ENCODE results near the gene WFDC9.
"Not testable (repeated sequence)": the region's sequence is repeated elsewhere in the genome, so short reads cannot be mapped to it uniquely, and the experiment has no call there.

The WFDC9 gene

DNA sequence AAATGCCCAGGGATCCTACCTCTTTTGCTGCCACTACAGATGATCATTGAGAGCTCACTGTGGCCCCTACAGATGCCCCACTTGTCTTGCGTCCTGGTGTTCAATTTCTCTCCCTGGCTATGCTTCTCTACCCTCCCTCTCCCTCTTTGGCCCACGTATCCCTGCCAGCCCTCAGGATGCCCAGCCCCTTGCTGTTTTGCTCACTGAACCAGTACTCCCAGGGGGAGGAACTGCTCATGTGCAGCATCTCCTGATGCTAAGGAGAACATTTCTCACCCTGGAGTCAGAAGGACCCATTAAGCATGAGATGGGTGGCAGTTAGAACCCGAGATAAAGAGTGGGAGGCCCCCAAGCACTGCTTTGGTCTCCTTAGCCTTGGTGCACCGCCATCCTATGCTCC is at the start of gene WFDC9:
WFDC9 (minus strand) TSS at position 101 of the 400 bp plus-strand sequence. CDS start 21,103 bp downstream, outside the sequence.
- no peak for DNase-seq

DNA sequence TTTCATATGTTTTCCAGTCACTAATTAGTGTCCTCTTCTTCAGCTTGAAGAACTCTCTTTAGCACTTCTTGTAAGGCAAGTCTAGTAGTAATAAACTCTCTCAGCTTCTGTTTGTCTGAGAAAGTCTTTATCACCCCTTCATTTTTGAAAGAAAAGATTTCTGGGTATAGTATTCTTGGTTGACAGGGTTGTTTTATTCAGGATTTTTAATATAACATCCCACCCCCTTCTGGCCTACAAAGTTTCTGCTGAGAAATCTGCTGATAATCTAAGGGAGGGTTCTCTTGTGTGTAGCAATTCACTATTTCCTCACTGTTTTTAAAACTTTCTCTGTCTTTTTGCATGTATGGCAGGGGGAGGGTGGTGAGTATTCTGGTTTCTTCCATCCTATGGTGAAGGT is 48.6 kb upstream of the WFDC9 start:
- no peak for DNase-seq

- no peak for DNase-seq
Measured at GRCh38 chr20:45672765-45673164, 41.7 kb upstream of the WFDC9 start.

- DNase-seq: no peak
Measured at GRCh38 chr20:45670139-45670538, 39.1 kb upstream of the WFDC9 start, which contains the start of gene WFDC11. TSS of gene WFDC11 (minus strand) at chr20:45670239. CDS start at chr20:45650600, 19,639 bp downstream.

DNA sequence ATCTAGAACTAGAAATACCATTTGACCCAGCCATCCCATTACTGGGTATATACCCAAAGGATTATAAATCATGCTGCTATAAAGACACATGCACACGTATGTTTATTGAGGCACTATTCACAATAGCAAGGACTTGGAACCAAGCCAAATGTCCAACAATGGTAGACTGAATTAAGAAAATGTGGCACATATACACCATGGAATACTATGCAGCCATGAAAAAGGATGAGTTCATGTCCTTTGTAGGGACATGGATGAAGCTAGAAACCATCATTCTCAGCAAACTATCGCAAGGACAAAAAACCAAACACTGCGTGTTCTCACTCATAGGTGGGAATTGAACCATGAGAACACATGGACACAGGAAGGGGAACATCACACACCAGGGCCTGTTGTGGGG is 26.0 kb upstream of the WFDC9 start:
- DNase-seq: not testable (repeated sequence)

DNA sequence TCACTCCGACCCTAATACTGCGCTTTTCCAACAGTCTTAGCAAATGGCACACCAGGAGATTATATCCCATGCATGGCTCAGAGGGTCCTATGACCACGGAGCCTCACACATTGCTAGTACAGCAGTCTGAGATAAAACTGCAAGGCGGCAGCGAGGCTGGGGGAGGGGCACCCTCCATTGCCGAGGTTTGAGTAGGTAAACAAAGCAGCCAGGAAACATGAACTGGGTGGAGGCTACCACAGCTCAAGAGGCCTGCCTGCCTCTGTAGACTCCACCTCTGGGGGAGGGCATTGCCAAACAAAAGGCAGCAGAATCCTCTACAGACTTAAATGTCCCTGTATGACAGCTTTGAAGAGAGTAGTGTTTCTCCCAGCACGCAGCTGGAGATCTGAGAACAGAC is 20.6 kb upstream of the WFDC9 start:
- not testable (repeated sequence) for DNase-seq

GRCh38 chr20:45649312-45649863 is 18.3 kb upstream of the WFDC9 start:
- DNase-seq: no peak

- DNase-seq: no peak
Measured at GRCh38 chr20:45647441-45648050, 16.5 kb upstream of the WFDC9 start.

GRCh38 chr20:45646875-45647274 is 15.8 kb upstream of the WFDC9 start:
- no peak for DNase-seq

DNA sequence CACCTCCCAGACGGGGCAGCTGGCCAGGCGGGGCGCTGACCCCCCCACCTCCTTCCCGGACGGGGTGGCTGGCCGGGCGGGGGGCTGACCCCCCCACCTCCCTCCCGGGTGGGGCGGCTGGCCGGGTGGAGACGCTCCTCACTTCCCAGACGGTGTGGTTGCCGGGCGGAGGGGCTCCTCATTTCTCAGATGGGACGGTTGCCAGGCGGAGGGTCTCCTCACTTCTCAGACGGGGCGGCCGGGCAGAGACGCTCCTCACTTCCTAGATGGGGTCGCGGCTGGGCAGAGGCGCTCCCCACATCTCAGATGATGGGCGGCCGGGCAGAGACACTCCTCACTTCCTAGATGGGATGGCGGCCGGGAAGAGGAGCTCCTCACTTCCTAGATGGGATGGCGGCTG is 14.8 kb upstream of the WFDC9 start:
- DNase-seq: not testable (repeated sequence)

DNA sequence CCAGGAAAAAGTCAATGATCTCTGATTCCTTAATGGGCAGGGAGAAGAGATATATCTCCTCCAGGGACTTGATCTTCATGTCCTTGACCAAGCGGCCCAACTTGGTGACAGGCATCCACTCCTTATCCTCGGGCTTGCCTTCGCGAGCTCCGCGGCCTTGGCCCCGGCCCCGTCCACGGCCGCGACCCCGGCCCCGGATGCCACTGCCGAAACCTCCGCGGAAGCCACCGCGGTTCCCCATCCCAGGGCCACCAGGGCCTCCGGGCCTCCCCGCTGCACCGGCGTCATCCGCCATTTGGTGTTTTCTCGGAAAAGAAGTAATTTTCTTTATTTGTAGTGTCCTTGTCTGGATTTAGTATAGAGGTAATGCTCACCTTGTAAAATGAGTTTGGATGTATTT is 10.0 kb upstream of the WFDC9 start:
- not testable (repeated sequence) for DNase-seq

GRCh38 chr20:45639687-45640086 is 8.6 kb upstream of the WFDC9 start:
- DNase-seq: no peak

DNA sequence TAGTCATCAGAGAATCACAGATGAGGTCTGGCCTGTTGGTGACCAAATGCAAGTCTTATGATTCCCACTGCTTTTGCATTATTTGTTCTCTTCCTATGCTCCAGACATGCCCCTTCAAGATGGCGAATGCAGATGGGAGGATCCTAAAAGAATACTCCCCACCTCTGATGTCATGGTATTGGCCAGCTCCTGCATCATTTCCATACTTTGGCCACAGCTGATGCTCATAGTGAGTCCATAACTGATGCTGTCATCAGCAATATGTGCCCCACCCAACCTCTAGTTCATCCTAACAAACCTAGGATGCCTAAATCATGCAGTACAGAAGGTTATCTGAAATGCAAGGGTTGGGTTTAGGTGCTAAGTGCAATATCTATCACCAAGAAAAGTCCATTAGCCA is 5.4 kb upstream of the WFDC9 start:
- no peak for DNase-seq

- DNase-seq: no peak
Measured at GRCh38 chr20:45630371-45630770, 713 bp downstream of the WFDC9 start.

- DNase-seq: peak; percentile 20
Measured at GRCh38 chr20:45629496-45630100, 1.5 kb downstream of the WFDC9 start, which contains the start of gene WFDC10A. TSS of gene WFDC10A (plus strand) at chr20:45629739. CDS start at chr20:45629814, 75 bp downstream.

- no peak for DNase-seq
Measured at GRCh38 chr20:45626540-45626939, 4.5 kb downstream of the WFDC9 start.

- no peak for DNase-seq
Measured at GRCh38 chr20:45621593-45621992, 9.5 kb downstream of the WFDC9 start.

GRCh38 chr20:45617591-45617990 is 13.5 kb downstream of the WFDC9 start:
- DNase-seq: no peak

DNA sequence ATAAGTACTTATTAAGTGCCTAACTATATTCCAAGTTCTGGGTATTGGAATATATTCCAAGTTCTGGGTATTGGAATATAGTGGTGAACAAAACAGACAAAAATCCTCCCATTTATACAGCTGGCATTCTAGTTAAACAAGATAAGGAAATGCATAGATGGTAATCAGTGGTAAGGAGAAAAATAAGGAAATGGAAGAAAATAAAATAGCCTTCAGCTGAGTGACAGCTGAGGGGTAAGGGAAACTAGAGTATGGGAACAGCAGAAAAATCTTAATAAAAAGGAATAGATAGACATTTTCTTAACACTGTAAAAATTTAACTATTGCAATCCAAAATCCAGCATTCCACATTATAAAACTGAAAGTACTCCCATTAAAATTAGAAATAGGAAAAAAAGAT is 18.8 kb downstream of the WFDC9 start:
- DNase-seq: no peak

DNA sequence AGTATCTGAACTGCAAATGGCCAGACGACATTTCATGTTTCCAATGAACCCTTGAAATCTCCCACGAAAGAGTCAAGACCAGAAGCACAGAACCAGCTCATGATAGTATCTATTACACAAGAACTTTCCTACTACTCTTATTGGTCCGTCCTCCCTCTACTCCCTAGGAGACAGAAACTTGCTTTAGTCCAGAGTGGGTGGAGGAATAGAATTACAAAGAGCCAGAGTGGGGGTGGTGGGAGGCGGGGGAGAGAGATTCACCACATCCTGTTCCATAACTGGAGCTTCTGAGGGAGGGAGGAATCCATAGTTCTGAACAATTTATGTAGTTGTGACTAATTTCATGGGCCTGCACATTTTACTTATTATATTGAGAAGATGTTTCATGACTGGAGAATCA is 20.0 kb downstream of the WFDC9 start:
- no peak for DNase-seq

DNA sequence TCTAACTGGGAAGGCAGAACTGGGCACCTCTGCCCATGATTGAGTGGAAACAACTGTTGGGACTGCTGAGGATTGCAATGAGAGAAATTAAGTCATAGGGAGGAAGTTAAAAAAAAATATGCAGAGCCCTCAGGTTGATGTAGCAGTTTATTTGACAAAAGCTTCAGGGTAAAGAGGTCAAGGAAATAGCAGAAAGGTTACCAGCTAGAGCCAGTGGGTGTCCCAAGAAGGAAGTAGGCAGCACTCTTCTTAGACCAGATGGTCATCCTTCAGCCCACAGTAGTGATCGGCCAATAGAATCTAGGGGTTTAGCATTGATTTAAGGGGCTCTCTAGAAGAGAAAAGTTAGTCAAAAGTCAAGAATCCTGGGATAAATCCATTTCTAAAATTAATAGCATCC is 23.3 kb downstream of the WFDC9 start:
- DNase-seq: no peak

DNA sequence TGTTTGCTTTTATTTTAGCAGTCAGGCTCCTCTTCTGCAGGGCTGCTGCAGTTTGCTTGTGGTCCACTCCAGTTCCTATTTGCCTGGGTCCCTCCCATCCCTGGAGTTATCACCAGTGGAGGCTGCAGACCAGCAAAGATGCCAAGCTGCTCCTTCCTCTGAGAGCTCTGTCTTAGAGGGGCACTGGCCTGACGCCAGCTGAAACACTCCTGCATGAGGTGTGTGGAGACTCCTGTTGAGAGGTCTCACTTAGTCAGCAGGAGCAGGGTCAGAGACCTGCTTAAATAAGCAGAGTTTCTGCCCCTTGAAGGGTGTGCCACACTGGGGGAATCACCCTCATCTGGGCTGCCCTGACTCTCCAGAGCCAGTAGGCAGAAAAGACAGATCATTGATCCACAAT is 35.8 kb downstream of the WFDC9 start:
- no peak for DNase-seq

- no peak for DNase-seq
Measured at GRCh38 chr20:45593498-45593897, 37.6 kb downstream of the WFDC9 start.

DNA sequence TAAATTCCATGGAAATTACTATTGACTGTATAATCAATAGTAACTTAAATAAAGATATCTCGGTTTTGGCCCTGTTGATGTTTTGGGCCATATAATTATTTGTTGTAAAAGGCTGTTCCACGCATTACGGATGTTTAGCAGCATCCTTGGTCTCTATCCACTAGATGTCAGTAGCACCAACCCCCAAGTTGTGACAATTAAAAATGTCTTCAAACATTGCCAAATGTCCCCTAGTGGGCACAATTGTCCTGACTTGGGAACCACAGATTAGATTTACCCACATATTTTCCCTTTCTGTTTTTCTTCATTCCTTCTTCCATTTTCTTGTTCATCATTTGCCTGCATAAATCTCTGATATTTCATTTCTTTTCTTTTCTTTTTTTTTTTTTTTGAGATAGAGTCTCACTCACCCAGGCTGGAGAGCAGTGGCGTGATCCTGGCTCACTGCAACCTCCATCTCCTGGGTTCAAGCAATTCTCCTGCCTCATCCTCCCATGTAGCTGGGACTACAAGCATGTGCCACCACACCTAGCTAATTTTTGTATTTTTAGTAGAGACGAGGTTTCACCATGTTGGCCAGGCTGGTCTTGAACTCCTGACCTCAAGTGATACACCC is 38.4 kb downstream of the WFDC9 start:
- DNase-seq: no peak
